ENCODE measurements around the gene JUN. TPM values are rescaled to one million over a fixed set of nuclear protein-coding genes. Genes with fewer than 3 reads are reported as not detected.
"Not testable (repeated sequence)": the region's sequence is repeated elsewhere in the genome, so short reads cannot be mapped to it uniquely, and the experiment has no call there.

JUN gene
- total RNA-seq, 1 experiment from 2014 or later: 63.7 TPM

- DNase-seq (ENCODE audit: low read depth): no peak
Measured at GRCh38 chr1:58809325-58810010, 25.6 kb upstream of the JUN start.

- no peak for DNase-seq (ENCODE audit: low read depth)
Measured at GRCh38 chr1:58808077-58808476, 24.2 kb upstream of the JUN start.

GRCh38 chr1:58805716-58806571 lies 22.1 kb upstream of the JUN start:
- DNase-seq (ENCODE audit: low read depth): peak; percentile 35

- DNase-seq (ENCODE audit: low read depth): no peak
Measured at GRCh38 chr1:58804853-58805565, 21.2 kb upstream of the JUN start.

- no peak for DNase-seq (ENCODE audit: low read depth)
Measured at GRCh38 chr1:58803858-58804257, 20.0 kb upstream of the JUN start.

GRCh38 chr1:58802640-58803399 lies 19.0 kb upstream of the JUN start:
- no peak for DNase-seq (ENCODE audit: low read depth)

GRCh38 chr1:58801286-58801685 lies 17.4 kb upstream of the JUN start:
- DNase-seq (ENCODE audit: low read depth): not testable (repeated sequence)

- DNase-seq (ENCODE audit: low read depth): no peak
Measured at GRCh38 chr1:58799650-58800049, 15.8 kb upstream of the JUN start.

- DNase-seq (ENCODE audit: low read depth): no peak
Measured at GRCh38 chr1:58798910-58799442, 15.1 kb upstream of the JUN start.

GRCh38 chr1:58796416-58796815 lies 12.6 kb upstream of the JUN start:
- no peak for DNase-seq (ENCODE audit: low read depth)

- DNase-seq (ENCODE audit: low read depth): no peak
Measured at GRCh38 chr1:58794585-58794984, 10.7 kb upstream of the JUN start.

- DNase-seq (ENCODE audit: low read depth): no peak
Measured at GRCh38 chr1:58792846-58793245, 9.0 kb upstream of the JUN start.

GRCh38 chr1:58791106-58791505 lies 7.3 kb upstream of the JUN start:
- DNase-seq (ENCODE audit: low read depth): no peak

- no peak for DNase-seq (ENCODE audit: low read depth)
Measured at GRCh38 chr1:58789996-58790660, 6.3 kb upstream of the JUN start.

GRCh38 chr1:58789322-58789856 lies 5.5 kb upstream of the JUN start:
- DNase-seq (ENCODE audit: low read depth): no peak

- DNase-seq (ENCODE audit: low read depth): no peak
Measured at GRCh38 chr1:58788259-58788658, 4.4 kb upstream of the JUN start.

GRCh38 chr1:58786927-58787245 lies 3.0 kb upstream of the JUN start:
- no peak for DNase-seq (ENCODE audit: low read depth)

GRCh38 chr1:58786184-58786926 lies 2.5 kb upstream of the JUN start:
- peak; percentile 54 for DNase-seq (ENCODE audit: low read depth)

- DNase-seq (ENCODE audit: low read depth): peak; percentile 88
Measured at GRCh38 chr1:58785442-58786058, 1.7 kb upstream of the JUN start.
